ENCODE results near the gene TRA2B.
A peak's percentile ranks its signal among the peaks of the same experiment; 100 is the strongest.

TRA2B gene

DNA sequence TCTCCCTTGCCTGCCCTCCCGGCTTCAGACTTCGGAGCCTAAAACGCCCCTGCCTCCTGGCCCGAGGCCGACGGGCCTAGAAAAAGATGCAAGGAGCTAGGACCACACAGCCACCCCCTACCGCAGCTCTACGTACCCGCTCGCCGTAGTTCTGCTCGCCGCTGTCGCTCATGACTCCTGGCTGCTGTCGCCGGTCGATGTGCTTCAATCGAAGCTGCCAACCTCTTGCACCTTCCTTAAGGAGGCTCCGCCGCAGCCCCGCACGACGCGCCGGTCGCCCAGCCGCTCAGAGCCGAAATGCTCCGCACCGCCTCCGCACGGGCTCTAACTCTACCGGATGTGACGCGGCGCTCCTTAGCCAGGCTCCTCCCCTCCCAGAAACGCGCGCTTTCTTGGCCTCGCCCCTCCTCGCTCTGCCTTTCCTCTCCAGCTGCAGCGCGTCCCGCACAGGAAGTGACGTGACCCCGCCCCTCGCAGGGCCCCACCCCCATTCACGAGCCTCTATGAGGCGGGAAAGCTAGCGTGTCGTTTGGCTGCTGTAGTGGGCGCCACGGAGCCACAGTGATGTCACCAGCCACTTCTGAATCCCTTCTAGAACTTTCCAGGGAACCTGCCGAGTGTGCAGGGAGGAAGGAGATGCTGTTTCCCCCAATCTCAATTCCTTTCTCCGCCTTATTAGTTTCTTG, at the start of gene TRA2B:
Gene TRA2B (minus strand): TSS at position 326 of the 686 bp plus-strand sequence. CDS start 154 bp downstream, at position 172.
- peak; percentile 99 for DNase-seq

DNA sequence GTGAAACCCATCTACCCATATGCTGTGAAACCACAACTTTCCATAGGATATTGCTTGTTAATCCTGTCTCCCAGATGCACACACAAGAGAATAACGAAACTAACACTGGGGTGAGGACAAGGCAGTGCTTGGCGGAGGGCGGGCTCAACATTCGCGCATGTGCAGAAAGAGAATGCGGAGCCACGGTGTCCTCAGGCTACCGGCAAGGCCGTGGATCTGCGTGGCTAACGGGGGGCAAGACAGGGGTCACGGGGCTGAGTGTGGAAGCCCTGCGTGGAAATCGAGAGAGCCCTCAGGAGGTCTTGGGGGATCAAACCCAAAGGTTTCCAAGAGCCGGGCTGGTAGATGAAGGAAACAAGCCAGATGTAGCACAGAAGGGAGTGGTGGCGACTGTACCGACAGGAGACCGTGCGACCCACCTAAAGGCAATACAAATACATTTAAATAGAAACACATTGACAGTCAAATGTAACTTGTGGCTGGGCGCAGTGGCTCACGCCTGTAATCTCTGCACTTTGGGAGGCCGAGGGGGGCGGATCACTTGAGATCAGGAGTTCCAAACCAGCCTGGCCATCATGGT, 48.5 kb upstream of the TRA2B start:
- DNase-seq: no peak

DNA sequence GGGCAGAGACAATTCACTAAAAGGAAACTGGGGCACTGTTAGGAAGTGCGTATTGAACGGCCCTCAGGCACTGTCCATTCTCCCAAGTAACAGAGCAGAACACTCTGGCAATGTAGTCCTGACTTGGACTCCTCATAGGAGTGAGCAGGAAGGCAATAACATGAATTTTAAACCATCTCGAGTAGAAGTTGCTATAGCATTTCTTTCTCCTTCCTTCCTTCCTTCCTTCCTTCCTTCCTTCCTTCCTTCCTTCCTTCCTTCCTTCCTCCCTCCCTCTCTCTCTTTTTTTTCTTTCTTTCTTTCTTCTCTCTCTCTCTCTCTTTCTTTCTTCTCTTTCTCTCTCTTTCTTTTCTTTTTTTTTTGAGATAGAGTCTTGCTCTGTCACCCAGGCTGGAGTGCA, 46.4 kb upstream of the TRA2B start:
- no peak for DNase-seq

DNA sequence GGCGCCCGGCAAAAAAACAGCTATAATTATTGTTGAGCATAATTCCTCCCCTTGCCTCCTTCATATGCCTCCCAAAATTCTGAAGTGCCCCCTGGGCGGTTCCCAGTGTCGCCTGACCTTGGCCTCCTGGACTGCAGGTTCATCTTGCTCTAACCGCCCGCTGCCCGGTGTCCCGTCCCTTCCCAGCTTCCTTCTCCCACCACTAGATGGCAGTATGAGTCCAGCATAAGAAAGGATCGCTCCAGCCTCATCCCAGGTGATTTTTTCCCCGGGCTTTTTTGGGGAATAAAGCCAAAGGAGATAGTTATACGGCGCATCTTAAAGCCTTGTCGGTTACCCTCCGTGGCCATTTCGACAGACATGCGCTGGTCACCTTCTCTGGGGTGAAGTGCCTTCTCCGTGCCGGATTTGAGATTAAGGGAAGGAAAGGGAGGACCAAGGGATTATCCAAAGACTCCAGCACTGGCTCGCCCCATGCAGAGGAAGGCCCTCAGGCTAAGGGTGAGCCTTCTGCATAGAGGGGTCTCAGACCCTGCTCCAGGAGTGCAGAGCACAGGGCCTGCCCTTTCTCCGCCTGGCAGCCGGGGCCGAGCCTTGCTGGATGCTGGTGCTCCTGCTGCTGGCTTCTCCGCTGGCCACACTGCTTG, 45.8 kb upstream of the TRA2B start:
- peak; percentile 80 for DNase-seq

DNA sequence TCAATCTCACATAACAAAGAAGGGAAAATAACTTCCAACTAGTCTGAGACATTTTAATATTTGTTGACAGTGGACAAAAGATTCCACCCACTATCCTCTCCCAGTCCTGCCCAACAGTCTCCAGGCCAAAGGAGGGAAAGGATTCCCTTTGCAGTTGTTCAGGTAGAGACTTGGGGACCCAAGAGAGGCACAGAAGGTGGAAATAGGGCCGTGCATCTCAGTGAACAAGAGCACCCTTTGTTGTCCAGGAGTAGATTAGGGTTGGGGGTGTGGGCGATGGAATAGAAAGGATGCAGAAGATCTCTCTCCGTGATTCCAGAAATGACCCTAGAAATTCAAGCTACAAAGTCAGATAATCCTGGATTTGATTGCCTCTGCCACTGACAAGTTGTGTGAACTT, 44.8 kb upstream of the TRA2B start:
- DNase-seq: no peak

DNA sequence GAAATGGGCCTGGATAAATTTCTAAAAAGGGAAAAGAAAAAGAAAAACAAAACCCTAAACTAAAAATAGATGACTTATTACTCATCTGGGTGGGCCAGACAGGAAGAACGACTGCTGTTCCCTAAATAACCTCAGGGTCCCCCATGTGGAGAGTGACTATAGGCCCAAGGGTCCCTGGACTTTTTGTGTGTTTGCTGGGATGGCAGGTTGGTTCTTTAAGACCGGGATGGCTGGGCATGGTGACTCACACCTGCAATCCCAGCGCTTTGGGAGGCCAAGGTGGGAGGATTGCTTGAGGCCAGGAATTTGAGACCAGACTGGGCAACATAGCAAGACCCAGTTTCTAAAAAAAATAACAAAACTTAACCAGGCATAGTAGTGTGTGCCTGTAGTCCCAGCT, 43.8 kb upstream of the TRA2B start:
- DNase-seq: no peak

DNA sequence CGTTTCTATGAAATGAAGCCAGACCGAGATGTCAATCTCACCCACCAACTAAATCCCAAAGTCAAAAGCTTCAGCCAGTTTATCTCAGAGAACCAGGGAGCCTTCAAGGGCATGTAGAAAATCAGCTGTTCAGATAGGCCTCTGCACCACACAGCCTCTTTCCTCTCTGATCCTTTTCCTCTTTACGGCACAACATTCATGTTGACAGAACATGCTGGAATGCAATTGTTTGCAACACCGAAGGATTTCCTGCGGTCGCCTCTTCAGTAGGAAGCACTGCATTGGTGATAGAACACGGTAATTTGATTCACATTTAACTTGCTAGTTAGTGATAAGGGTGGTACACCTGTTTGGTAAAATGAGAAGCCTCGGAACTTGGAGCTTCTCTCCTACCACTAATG, 41.9 kb upstream of the TRA2B start:
- DNase-seq: no peak

DNA sequence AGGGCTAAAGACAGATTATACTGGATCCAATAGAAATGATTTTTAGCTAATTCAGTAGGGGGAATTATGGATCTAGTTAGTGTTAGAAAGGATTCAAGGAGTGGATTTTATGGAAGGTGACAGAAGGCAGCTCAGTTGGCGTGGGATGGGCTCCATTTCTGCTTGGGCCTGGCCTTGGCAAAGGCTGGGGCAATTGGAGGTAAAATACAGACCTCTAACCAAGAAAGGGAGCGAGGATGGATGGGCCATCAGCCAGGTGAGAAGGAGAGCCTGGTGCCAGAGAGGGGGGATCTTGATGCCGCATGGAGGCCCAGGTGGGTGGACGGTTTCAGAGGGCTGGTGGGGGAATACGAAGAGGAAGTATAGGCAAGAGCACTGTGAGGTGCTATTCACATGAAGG, 40.7 kb upstream of the TRA2B start:
- no peak for DNase-seq

DNA sequence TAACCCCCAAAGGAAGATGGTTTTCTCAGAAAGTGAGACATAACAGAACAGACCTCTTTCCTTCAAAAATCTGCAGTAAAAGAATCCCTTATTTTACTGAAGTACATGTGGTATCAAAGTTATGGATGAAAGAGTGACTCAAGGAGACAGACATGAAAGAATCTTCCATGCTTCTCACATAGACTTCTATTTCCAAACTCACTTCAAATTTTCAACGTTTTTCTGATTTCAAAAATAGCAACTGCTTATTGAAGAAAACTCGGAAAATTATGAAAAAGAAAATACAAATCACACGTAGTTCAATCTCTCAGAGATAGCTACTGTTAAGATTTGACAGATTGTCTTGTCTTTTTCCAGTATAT, 39.8 kb upstream of the TRA2B start:
- DNase-seq: no peak

DNA sequence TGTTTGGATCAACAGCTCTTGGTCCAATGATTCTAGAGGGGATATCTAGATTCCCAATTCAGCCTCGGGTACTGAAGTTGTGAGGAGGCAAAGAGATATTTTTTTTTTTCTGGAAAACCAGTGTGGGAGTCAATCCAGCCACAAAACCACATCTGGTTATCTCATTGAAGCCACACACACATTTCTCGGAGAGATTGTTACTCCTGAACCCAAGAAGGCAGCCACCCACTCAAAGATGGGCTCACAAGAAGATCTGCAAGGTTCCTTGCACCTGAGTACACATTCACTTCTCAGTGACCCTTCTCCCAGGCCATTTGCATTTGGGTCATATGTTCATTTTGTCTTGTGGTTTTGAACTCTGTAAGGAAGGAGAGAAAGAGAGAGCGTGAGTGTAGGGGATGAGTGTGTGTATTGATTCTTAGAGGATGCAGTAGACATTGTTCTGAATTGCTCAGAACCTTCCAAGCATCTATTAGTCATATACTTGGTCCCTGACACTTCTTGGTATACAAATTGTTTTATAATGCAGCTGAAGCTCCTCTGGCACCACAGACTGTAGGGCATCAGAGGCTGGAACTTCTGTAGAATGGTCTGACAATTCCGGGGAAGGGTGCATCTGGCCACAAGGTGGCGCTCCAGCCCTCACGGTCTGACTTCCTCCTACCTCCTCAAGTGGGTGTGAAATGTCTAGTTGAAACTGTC, 39.3 kb upstream of the TRA2B start:
- peak; percentile 76 for DNase-seq

DNA sequence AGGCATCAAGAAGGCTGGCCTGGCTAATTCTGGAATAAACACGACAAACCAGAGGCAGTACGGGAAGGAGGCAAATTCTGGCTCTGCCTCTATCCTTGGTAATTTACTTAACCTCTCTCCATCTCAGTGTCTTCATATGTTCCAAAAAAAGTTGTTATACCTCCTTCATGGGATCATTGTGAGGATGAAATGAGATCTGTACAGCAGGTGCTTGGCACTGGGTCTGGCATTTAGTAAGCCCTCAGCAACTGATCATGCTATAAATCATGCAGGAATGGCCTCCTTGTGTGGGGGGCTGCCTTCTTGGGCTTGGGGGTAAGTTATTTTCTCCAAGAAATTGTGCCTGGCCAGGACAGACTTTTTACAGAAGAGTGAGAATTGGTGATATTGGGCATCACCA, 38.3 kb upstream of the TRA2B start:
- no peak for DNase-seq

DNA sequence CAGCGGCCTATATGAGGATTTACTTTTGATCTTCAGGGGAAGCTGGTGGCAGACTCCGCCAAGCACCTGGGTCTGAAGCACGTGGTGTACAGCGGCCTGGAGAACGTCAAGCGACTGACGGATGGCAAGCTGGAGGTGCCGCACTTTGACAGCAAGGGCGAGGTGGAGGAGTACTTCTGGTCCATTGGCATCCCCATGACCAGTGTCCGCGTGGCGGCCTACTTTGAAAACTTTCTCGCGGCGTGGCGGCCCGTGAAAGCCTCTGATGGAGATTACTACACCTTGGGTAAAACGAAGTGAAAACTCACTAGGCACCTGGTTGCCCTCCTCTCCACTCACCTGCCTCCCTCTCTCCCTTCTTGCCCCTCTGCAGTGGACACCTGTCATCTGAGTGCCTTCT, 33.8 kb upstream of the TRA2B start:
- DNase-seq: no peak

DNA sequence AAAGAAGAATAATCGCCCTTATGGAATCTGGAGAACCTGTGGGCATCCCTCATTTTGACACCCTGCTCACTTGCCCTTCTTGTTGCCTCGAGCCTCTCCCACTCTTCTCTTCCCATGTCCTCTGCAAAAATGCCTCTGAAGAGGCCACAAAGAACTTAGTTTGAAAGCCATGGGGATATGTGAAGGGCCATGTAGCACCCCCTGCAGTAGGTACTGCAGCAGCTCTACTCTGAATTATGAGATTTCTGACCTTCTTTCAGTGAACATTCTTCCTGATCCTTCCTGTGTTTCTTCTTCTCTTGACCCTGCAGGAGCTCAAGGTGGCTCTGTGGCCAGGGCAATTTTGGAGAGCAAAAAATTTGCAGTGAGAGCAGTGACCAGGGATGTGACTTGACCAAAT, 30.4 kb upstream of the TRA2B start:
- no peak for DNase-seq

DNA sequence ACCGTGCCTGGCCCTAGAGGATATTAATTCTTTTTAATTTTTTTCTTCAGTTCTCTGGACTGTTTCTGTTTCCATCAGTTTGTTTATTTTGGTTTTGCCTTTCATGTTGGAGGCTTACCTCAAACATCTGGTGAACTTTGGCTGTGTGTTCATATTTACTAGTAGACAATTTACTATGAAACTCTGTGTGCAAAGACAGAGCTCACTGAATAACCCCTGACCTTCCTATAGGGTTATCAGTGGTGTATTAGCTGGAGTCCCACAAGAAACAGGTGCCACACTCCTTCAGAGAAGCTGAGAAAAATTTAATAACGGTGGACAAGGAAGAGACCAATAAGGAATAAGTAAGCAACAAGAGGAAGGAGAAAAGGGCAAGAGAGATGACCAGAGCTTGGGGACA, 28.8 kb upstream of the TRA2B start:
- no peak for DNase-seq

DNA sequence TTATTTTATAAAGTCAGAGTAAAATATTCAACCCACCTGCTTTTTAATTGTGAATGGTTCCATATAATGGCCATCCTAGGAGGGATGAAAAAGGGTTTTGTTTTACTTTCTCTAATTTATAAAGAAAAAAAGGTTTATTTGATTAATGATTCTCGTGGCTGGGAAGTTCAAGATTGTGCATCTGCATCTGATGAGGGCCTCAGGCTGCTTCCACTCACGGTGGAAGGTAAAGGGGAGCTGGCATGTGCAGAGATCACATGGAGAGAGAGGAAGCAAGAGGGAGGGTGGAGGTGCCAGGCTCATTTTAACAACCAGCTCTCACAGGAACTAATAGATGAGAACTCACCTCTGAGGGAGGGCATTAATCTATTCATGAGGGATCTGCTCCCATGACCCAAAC, 27.7 kb upstream of the TRA2B start:
- DNase-seq: no peak

DNA sequence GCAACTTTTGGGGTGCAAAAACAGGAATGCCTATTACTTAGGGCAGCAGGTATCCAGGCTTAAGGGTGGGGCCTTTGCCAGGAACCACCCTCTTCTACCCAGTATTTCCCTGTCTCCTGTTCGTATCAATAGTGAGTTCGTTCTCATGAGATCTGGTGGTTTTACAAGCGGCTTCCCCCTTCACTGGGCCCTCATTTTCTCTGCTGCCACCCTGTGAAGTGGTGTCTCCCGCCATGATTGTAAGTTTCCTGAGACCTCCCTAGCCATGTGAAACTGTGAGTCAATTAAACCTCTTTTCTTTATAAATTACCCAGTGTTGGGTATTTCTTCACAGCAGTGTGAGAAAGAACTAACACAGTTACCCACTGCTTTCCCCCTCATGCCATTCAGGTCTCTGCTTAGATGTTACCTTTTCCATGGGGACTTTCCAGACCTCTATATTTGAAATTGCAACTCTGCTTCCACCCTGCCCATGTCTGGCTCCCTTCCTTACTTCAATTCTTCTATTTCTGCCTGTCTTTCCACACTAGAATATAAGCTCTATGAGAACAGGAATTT, 23.9 kb upstream of the TRA2B start:
- DNase-seq: no peak

DNA sequence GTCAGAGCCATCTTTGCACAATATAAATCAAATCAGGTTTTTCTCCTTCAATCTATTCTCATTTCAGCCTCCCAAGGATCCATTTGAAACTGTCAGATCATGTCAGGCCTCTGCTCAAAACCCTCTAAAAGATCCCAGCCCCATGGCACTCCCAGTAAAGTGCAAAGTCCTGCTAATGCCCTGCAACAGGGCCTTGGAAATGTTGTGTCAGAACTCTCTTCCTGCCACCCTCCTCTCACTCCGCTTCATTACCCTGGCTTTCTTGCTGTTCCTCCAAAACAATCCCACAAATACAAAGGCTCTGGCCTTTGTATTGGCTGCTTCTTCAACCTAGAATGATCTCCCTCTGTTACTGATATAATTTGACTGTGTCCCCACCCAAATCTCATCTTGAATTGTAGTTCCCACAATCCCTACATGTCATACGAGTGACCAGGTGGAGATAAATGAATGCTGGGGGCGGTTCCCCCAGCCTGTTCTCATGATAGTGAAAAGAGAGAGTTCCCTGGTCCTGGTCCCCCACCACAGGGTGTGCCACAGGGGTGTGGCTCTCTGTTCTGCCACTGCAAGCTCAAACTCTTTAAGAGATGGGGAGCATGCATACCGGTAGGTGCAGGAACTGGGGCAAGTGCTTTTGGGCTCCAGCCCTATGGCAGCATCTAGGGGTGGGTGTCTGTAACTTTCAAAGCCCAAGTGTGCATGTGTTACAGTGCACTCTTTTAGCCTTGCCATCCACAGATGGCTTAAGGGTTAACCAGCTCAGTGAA, 22.9 kb upstream of the TRA2B start:
- DNase-seq: no peak

DNA sequence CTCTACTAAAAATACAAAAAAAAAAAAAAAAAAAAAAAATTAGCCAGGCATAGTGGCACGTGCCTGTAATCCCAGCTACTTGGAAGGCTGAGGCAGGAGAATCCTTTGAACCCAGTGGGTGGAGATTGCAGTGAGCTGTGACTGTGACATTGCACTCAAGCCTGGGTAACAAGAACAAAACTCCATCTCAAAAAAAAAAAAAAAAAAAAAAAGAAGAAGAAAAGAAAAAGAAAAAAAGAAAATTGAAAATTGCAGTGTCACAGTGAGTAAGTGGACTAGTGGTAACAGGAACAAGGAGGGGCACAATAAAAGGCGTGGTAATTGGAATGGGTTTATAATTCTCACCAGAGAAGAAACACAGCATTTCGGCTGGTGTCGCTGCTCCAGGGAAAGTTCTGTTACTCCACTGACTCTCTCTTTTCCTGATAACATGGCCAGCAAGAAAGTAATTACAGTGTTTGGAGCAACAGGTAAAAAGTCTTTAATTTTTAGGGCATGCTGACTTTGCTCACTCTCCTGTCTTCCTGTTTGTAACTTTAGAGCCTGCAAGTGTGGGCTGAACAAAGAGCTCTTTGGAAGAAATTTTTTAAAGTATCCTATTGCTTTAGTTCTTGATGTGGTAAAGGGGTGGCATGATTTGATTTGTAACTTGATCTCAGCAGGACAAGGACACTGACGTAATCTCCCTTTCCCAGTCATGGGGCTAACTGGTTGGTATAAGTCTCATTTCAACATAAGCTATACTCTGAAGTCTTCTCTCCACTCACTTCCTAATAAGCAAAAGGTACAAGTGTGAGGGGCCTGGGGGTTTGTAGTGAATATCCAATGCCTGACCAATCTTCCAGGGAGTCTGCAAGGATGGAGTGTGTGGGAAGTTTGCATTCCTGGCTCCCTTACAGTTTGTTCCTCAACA, 22.1 kb upstream of the TRA2B start:
- DNase-seq: no peak

DNA sequence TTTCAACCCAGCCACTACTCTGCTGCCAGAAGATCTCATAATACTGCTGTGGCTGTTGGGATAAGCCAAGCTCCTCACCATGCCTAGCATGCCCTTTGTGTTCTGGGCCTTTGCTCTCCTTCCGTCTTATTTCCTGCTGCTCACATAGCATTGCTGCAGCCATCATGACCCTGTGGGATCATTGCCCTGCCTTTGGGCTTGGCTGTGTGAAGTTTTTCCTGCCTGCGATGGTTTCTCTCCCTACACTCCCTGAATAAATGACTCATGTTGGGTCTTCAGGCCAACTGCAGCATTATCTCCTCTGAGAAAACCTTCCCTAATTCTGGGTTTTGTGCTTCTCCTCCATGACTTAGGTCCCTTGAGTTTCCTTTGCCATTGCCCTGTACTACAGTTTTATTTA, 20.8 kb upstream of the TRA2B start:
- DNase-seq: no peak

DNA sequence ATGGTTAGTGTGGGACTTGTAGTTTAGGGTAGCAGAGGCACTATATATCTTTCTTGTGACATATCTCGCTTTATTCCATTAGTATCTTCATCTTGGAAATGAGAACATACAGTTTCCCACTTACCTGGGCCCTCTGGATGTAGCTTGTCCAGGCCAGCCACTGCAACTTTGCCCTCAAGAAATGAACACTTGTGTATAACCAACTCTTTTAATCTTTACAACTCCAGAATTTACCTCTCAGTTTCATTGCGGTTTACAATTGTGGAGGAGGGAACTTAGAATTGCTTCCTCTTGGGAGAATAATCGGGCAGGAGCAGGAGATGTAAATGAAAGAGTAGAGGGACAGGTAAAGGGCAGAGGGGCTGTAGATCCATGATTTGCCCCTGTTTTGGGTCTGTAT, 18.4 kb upstream of the TRA2B start:
- no peak for DNase-seq

DNA sequence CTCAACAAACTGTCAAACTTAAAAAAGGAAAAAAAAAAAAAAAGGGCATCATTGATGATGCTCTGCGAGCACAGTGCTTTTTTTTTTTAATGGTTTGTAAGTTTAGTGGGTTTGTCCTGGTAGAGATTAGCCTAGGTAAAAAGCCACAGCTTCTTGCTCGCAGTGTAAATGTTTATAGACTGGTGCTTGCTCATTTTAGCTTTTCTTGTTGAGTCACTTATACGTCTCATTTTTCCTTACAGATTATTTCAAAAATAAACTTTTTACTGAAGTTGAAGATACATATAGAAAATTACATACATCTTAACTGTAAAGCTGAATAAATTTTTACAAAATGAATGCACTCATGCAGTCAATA, 16.5 kb upstream of the TRA2B start:
- no peak for DNase-seq

DNA sequence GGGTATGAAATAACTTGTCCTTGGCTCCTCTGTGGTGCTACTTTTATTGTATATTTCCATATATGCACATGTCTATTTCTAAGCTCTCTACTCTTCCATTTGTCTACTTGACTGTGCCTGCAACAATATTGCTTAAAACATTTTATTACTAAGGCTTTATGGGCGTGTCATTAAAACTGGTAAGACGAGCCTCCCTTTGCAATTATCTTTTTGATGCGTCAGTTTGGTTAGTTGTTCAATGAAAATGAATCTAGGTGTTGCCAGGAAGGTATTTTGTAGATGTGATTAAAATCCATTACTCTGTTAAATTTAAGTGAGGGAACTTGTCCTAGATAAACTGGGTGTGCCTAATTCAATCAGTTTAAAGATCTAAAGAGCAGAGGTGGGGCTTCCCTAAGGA, 12.9 kb upstream of the TRA2B start:
- DNase-seq: no peak
